HL-60/S4 treated with phorbol 12-myristate 13-acetate at 8.2 ng/mL for 4 days and 3 days (cell line): Measurements from ENCODE around the gene PPFIBP1.

Experiments used
- in situ Hi-C: fragments of 300-500 bp; cut with MboI; formaldehyde crosslinking; loops from 2 replicates; pipeline ENCODE4 v1.15.0; 2022; ENCODE audit warnings: low sequenced_read_pairs

PPFIBP1 gene

GRCh38 chr12:27619308-27619707 is 95.3 kb downstream of the PPFIBP1 start:
- in situ Hi-C loops, result no loop called here

- in situ Hi-C loops, result no loop called here
Observed at GRCh38 chr12:27620121-27620520, 96.1 kb downstream of the PPFIBP1 start.

- in situ Hi-C loops, result no loop called here
Observed at GRCh38 chr12:27622436-27623195, 98.6 kb downstream of the PPFIBP1 start.

- in situ Hi-C loops, result no loop called here
Observed at GRCh38 chr12:27623645-27624044, 99.6 kb downstream of the PPFIBP1 start.

- in situ Hi-C loops, result no loop called here
Observed at GRCh38 chr12:27624586-27624985, 100.6 kb downstream of the PPFIBP1 start.

- in situ Hi-C loops, result loop anchor here (25.0 kb wide), 1 partner anchor 190 kb away; the partner anchor contains the start of gene SMCO2
Observed at GRCh38 chr12:27627123-27627852, 103.3 kb downstream of the PPFIBP1 start.

- in situ Hi-C loops, result loop anchor here (25.0 kb wide), 1 partner anchor 191 kb away; the partner anchor contains the start of gene SMCO2
Observed at GRCh38 chr12:27627853-27628469, 104.0 kb downstream of the PPFIBP1 start.

GRCh38 chr12:27630219-27630618 is 106.2 kb downstream of the PPFIBP1 start:
- in situ Hi-C loops, result loop anchor here (25.0 kb wide), 1 partner anchor 193 kb away; the partner anchor contains the start of gene SMCO2

GRCh38 chr12:27631365-27631764 is 107.4 kb downstream of the PPFIBP1 start:
- in situ Hi-C loops, result loop anchor here (25.0 kb wide), 1 partner anchor 194 kb away; the partner anchor contains the start of gene SMCO2

GRCh38 chr12:27631813-27632491 is 107.9 kb downstream of the PPFIBP1 start:
- in situ Hi-C loops, result loop anchor here (25.0 kb wide), 1 partner anchor 195 kb away; the partner anchor contains the start of gene SMCO2

GRCh38 chr12:27635349-27635972 is 111.5 kb downstream of the PPFIBP1 start:
- in situ Hi-C loops, result loop anchor here (25.0 kb wide), 1 partner anchor 198 kb away; the partner anchor contains the start of gene SMCO2

- in situ Hi-C loops, result loop anchor here (25.0 kb wide), 1 partner anchor 199 kb away; the partner anchor contains the start of gene SMCO2
Observed at GRCh38 chr12:27636569-27636968, 112.6 kb downstream of the PPFIBP1 start.

GRCh38 chr12:27637524-27637923 is 113.5 kb downstream of the PPFIBP1 start:
- in situ Hi-C loops, result loop anchor here (25.0 kb wide), 1 partner anchor 200 kb away; the partner anchor contains the start of gene SMCO2

- in situ Hi-C loops, result loop anchor here (25.0 kb wide), 1 partner anchor 202 kb away; the partner anchor contains the start of gene SMCO2
Observed at GRCh38 chr12:27639265-27639664, 115.3 kb downstream of the PPFIBP1 start.

GRCh38 chr12:27640566-27641200 is 116.7 kb downstream of the PPFIBP1 start:
- in situ Hi-C loops, result loop anchor here (25.0 kb wide), 1 partner anchor 203 kb away; the partner anchor contains the start of gene SMCO2

GRCh38 chr12:27642361-27642760 is 118.4 kb downstream of the PPFIBP1 start:
- in situ Hi-C loops, result loop anchor here (25.0 kb wide), 1 partner anchor 205 kb away; the partner anchor contains the start of gene SMCO2

- in situ Hi-C loops, result loop anchor here (25.0 kb wide), 1 partner anchor 206 kb away; the partner anchor contains the start of gene SMCO2
Observed at GRCh38 chr12:27642892-27643291, 118.9 kb downstream of the PPFIBP1 start.

GRCh38 chr12:27644158-27644845 is 120.3 kb downstream of the PPFIBP1 start:
- in situ Hi-C loops, result loop anchor here (25.0 kb wide), 1 partner anchor 207 kb away; the partner anchor contains the start of gene SMCO2
